KOPT-K1 (cell line): ENCODE measurements around the gene CXCL13.

Experiments used
- H3K27ac ChIP-seq: fragments of 200-600 bp; sonication (generic); 2 replicates; pipeline ENCODE4 v1.5.1; 2016; ENCODE audit warnings: antibody characterized with exemption, mild to moderate bottlenecking, low read depth, low read length; ENCODE audit not compliant: poor library complexity, severe bottlenecking
- H3K36me3 ChIP-seq: fragments of 200-600 bp; sonication (generic); 2 replicates; pipeline ENCODE4 v1.5.1; 2017; ENCODE audit warnings: antibody characterized with exemption, mild to moderate bottlenecking, low read length, moderate library complexity; ENCODE audit not compliant: insufficient read depth
- H3K9me3 ChIP-seq: fragments of 200-600 bp; sonication (generic); 2 replicates; pipeline ENCODE4 v1.5.1; 2017; ENCODE audit warnings: antibody characterized with exemption, low read length, mild to moderate bottlenecking; ENCODE audit not compliant: insufficient read depth, poor library complexity, severe bottlenecking

The CXCL13 gene

GRCh38 chr4:77591532-77591931, 14.1 kb upstream of the CXCL13 start:
- no peak overlapping the region for H3K27ac ChIP-seq
- H3K36me3 ChIP-seq: no peaks in the 10 kb centered on the region
- no peaks in the 10 kb centered on the region for H3K9me3 ChIP-seq

- Histone ChIP-seq H3K9me3 (no peaks in the 10 kb centered on the region), H3K27ac (no peak overlapping the region), H3K36me3 (no peaks in the 10 kb centered on the region)
Observed at GRCh38 chr4:77593101-77593500, 12.5 kb upstream of the CXCL13 start.

GRCh38 chr4:77593993-77594392, 11.6 kb upstream of the CXCL13 start:
- Histone ChIP-seq H3K36me3 (no peaks in the 10 kb centered on the region), H3K9me3 (no peaks in the 10 kb centered on the region), H3K27ac (no peak overlapping the region)

GRCh38 chr4:77595364-77595973, 10.2 kb upstream of the CXCL13 start:
- no peaks in the 10 kb centered on the region for H3K36me3 ChIP-seq
- H3K9me3 ChIP-seq: no peaks in the 10 kb centered on the region
- H3K27ac ChIP-seq: no peak overlapping the region

- Histone ChIP-seq H3K27ac (no peak overlapping the region), H3K9me3 (no peaks in the 10 kb centered on the region), H3K36me3 (no peaks in the 10 kb centered on the region)
Observed at GRCh38 chr4:77599378-77599777, 6.2 kb upstream of the CXCL13 start.

- H3K36me3 ChIP-seq: no peaks in the 10 kb centered on the region
- no peaks in the 10 kb centered on the region for H3K9me3 ChIP-seq
- no peak overlapping the region for H3K27ac ChIP-seq
Observed at GRCh38 chr4:77600521-77601451, 4.8 kb upstream of the CXCL13 start.

- H3K36me3 ChIP-seq: no peaks in the 10 kb centered on the region
- H3K27ac ChIP-seq: no peak overlapping the region
- H3K9me3 ChIP-seq: no peaks in the 10 kb centered on the region
Observed at GRCh38 chr4:77601614-77602187, 3.9 kb upstream of the CXCL13 start.

- Histone ChIP-seq H3K36me3 (no peaks in the 10 kb centered on the region), H3K27ac (no peak overlapping the region), H3K9me3 (no peaks in the 10 kb centered on the region)
Observed at GRCh38 chr4:77613267-77613666, 7.6 kb downstream of the CXCL13 start.

- no peaks in the 10 kb centered on the region for H3K36me3 ChIP-seq
- no peak overlapping the region for H3K27ac ChIP-seq
- H3K9me3 ChIP-seq: no peaks in the 10 kb centered on the region
Observed at GRCh38 chr4:77615153-77615552, 9.5 kb downstream of the CXCL13 start.

- Histone ChIP-seq H3K27ac (no peak overlapping the region), H3K36me3 (no peaks in the 10 kb centered on the region), H3K9me3 (no peaks in the 10 kb centered on the region)
Observed at GRCh38 chr4:77617203-77617602, 11.6 kb downstream of the CXCL13 start.

GRCh38 chr4:77618383-77619241, 13.0 kb downstream of the CXCL13 start:
- Histone ChIP-seq H3K36me3 (no peaks in the 10 kb centered on the region), H3K9me3 (no peaks in the 10 kb centered on the region), H3K27ac (no peak overlapping the region)

GRCh38 chr4:77619408-77619807, 13.8 kb downstream of the CXCL13 start:
- H3K9me3 ChIP-seq: no peaks in the 10 kb centered on the region
- no peak overlapping the region for H3K27ac ChIP-seq
- no peaks in the 10 kb centered on the region for H3K36me3 ChIP-seq

GRCh38 chr4:77621254-77621653, 15.6 kb downstream of the CXCL13 start:
- Histone ChIP-seq H3K27ac (no peak overlapping the region), H3K9me3 (no peaks in the 10 kb centered on the region), H3K36me3 (no peaks in the 10 kb centered on the region)

- H3K27ac ChIP-seq: no peak overlapping the region
- H3K36me3 ChIP-seq: no peaks in the 10 kb centered on the region
- H3K9me3 ChIP-seq: no peaks in the 10 kb centered on the region
Observed at GRCh38 chr4:77623091-77623490, 17.5 kb downstream of the CXCL13 start.

GRCh38 chr4:77624213-77624612, 18.6 kb downstream of the CXCL13 start:
- H3K27ac ChIP-seq: no peak overlapping the region
- no peaks in the 10 kb centered on the region for H3K9me3 ChIP-seq
- H3K36me3 ChIP-seq: no peaks in the 10 kb centered on the region
